Measurements from ENCODE around the gene TRIM38. TPM values are rescaled to one million over a fixed set of nuclear protein-coding genes. Genes with fewer than 3 reads are reported as not detected.

TRIM38 gene
- total RNA-seq, 1 donor from 2014 or later = 8.1 TPM

- H3K9me3 ChIP-seq = no peaks in the 10 kb centered on the region
- H3K4me3 ChIP-seq = no peak overlapping the region
- peaks cover 0 to 66% of the 10 kb centered on the region in 2 donors for H3K36me3 ChIP-seq
- no peak overlapping the region for H3K27ac ChIP-seq
- H3K27me3 ChIP-seq = no peaks in the 10 kb centered on the region
- intact Hi-C loops (cut with DNase I) = no loop called here
- TF ChIP-seq, protein P1, sequence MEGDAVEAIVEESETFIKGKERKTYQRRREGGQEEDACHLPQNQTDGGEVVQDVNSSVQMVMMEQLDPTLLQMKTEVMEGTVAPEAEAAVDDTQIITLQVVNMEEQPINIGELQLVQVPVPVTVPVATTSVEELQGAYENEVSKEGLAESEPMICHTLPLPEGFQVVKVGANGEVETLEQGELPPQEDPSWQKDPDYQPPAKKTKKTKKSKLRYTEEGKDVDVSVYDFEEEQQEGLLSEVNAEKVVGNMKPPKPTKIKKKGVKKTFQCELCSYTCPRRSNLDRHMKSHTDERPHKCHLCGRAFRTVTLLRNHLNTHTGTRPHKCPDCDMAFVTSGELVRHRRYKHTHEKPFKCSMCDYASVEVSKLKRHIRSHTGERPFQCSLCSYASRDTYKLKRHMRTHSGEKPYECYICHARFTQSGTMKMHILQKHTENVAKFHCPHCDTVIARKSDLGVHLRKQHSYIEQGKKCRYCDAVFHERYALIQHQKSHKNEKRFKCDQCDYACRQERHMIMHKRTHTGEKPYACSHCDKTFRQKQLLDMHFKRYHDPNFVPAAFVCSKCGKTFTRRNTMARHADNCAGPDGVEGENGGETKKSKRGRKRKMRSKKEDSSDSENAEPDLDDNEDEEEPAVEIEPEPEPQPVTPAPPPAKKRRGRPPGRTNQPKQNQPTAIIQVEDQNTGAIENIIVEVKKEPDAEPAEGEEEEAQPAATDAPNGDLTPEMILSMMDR (IDR thresholded peaks at IDR 0.05) = no peak
- TF ChIP-seq POLR2AphosphoS5 (IDR thresholded peaks at IDR 0.05; ENCODE audit: insufficient read depth in 1 of 2, low read depth in 1 of 2) = no peak
- no peak for TF ChIP-seq POLR2A (IDR thresholded peaks at IDR 0.05)
- no peak for DNase-seq (ENCODE audit: extremely low spot score in 2 of 2)
- peaks cover 10% of the 10 kb centered on the region for H3K4me1 ChIP-seq
These were observed 13.4 kb downstream of the TRIM38 start for GRCh38 chr6:25975923-25976560.

DNA sequence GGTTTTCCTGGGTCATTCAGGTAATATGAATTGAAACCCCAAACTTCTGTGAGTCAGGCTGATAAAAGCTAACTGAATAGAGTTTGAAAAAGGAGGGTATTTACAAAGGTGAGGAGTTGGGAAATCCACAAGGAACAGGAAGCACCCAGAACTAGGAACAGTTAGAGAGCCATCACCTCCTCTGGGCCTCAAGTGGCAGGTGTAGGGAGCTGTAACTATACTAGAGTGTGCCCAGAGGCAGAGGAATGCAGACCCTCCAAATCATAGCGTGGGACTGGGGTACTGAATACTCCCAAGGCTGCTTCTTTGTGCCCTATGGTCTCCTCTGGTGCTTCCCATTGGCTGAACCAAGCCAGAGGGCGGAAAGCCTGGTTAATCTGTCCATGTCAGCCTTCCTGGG lies 18.3 kb downstream of the TRIM38 start:
- Histone ChIP-seq H3K4me3 (no peak overlapping the region), H3K27ac (no peak overlapping the region), H3K27me3 (no peaks in the 10 kb centered on the region), H3K4me1 (no peaks in the 10 kb centered on the region), H3K9me3 (no peaks in the 10 kb centered on the region), H3K36me3 (peaks cover 0 to 61% of the 10 kb centered on the region in 2 donors)
- DNase-seq (ENCODE audit: extremely low spot score in 2 of 2) = no peak
- TF ChIP-seq POLR2AphosphoS5 (IDR thresholded peaks at IDR 0.05; ENCODE audit: insufficient read depth in 1 of 2, low read depth in 1 of 2) (no peak), POLR2A (IDR thresholded peaks at IDR 0.05) (no peak)
- TF ChIP-seq, protein P1 (IDR thresholded peaks at IDR 0.05) = no peak
- intact Hi-C loops (cut with DNase I) = no loop called here

- H3K4me1 ChIP-seq = no peaks in the 10 kb centered on the region
- no peak overlapping the region for H3K27ac ChIP-seq
- no peaks in the 10 kb centered on the region for H3K27me3 ChIP-seq
- no peak overlapping the region for H3K4me3 ChIP-seq
- H3K36me3 ChIP-seq = peaks cover 0 to 53% of the 10 kb centered on the region in 2 donors
- TF ChIP-seq, protein P1 (IDR thresholded peaks at IDR 0.05) = no peak
- no peak for TF ChIP-seq POLR2AphosphoS5 (IDR thresholded peaks at IDR 0.05; ENCODE audit: insufficient read depth in 1 of 2, low read depth in 1 of 2)
- TF ChIP-seq POLR2A (IDR thresholded peaks at IDR 0.05) = no peak
- no peaks in the 10 kb centered on the region for H3K9me3 ChIP-seq
- intact Hi-C loops (cut with DNase I) = no loop called here
- no peak for DNase-seq (ENCODE audit: extremely low spot score in 2 of 2)
These were observed 19.1 kb downstream of the TRIM38 start for GRCh38 chr6:25981568-25982263.

DNA sequence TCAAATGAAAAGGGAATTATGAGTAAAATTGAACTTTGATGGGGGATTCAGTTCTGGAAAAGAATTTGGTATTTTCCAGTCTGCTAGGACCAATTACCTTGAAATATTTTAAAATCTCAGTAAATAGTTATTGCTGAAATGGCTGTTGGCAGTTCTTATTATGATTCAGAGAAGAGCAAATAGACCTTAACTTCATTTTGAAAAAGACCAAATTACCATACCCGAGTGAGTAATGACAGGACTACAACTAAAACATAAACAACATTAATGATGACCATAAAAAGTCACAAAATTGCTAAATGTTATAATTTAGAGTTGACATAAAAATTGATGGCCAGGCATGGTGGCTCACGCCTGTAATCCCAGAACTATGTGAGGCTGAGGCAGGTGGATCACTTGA lies 21.7 kb downstream of the TRIM38 start:
- Histone ChIP-seq H3K27me3 (no peaks in the 10 kb centered on the region), H3K4me3 (no peak overlapping the region), H3K9me3 (no peaks in the 10 kb centered on the region), H3K36me3 (peaks cover 0 to 52% of the 10 kb centered on the region in 2 donors), H3K27ac (no peak overlapping the region), H3K4me1 (no peaks in the 10 kb centered on the region)
- intact Hi-C loops (cut with DNase I) = no loop called here
- TF ChIP-seq POLR2A (IDR thresholded peaks at IDR 0.05) = no peak
- no peak for TF ChIP-seq POLR2AphosphoS5 (IDR thresholded peaks at IDR 0.05; ENCODE audit: insufficient read depth in 1 of 2, low read depth in 1 of 2)
- TF ChIP-seq, protein P1 (IDR thresholded peaks at IDR 0.05) = no peak
- no peak for DNase-seq (ENCODE audit: extremely low spot score in 2 of 2)

GRCh38 chr6:25987845-25988244 lies 25.2 kb downstream of the TRIM38 start:
- no peaks in the 10 kb centered on the region for H3K27me3 ChIP-seq
- DNase-seq (ENCODE audit: extremely low spot score in 2 of 2) = no peak
- H3K36me3 ChIP-seq = peaks cover 0 to 37% of the 10 kb centered on the region in 2 donors
- H3K27ac ChIP-seq = no peak overlapping the region
- TF ChIP-seq, protein P1 (IDR thresholded peaks at IDR 0.05) = no peak
- H3K4me1 ChIP-seq = peaks cover 9% of the 10 kb centered on the region
- H3K4me3 ChIP-seq = no peak overlapping the region
- intact Hi-C loops (cut with DNase I) = no loop called here
- no peaks in the 10 kb centered on the region for H3K9me3 ChIP-seq
